NCI-H2081 treated with DMSO at 0.1 percent for 48 hours (cell line): Measurements from ENCODE around the gene POLN.
"Not testable (repeated sequence)": the region's sequence is repeated elsewhere in the genome, so short reads cannot be mapped to it uniquely, and the experiment has no call there.

Experiments
- DNase-seq: peaks from one replicate; lab custom pipeline; 2025; lab: John Stamatoyannopoulos, UW

Gene POLN

GRCh38 chr4:2163311-2163821, 78.6 kb downstream of the POLN start:
- no peak for DNase-seq

GRCh38 chr4:2161092-2161703, 80.7 kb downstream of the POLN start:
- not testable (repeated sequence) for DNase-seq

GRCh38 chr4:2159931-2160330, 82.0 kb downstream of the POLN start:
- no peak for DNase-seq

GRCh38 chr4:2155246-2155645, 86.7 kb downstream of the POLN start:
- DNase-seq: no peak

GRCh38 chr4:2154215-2154740, 87.6 kb downstream of the POLN start:
- no peak for DNase-seq

GRCh38 chr4:2151544-2151943, 90.4 kb downstream of the POLN start:
- DNase-seq: no peak

GRCh38 chr4:2150076-2150475, 91.8 kb downstream of the POLN start:
- DNase-seq: no peak

- no peak for DNase-seq
Observed at GRCh38 chr4:2142630-2143427, 99.1 kb downstream of the POLN start.

- no peak for DNase-seq
Observed at GRCh38 chr4:2141762-2142451, 100.0 kb downstream of the POLN start.

GRCh38 chr4:2141022-2141761, 100.7 kb downstream of the POLN start:
- DNase-seq: no peak

- no peak for DNase-seq
Observed at GRCh38 chr4:2138846-2139500, 102.9 kb downstream of the POLN start.

GRCh38 chr4:2136726-2137125, 105.2 kb downstream of the POLN start:
- no peak for DNase-seq

- no peak for DNase-seq
Observed at GRCh38 chr4:2135083-2135482, 106.8 kb downstream of the POLN start.

GRCh38 chr4:2132438-2132837, 109.5 kb downstream of the POLN start:
- no peak for DNase-seq

GRCh38 chr4:2127609-2128332, 114.2 kb downstream of the POLN start:
- DNase-seq: no peak

GRCh38 chr4:2126309-2127043, 115.4 kb downstream of the POLN start:
- DNase-seq: no peak

- no peak for DNase-seq
Observed at GRCh38 chr4:2125831-2126230, 116.1 kb downstream of the POLN start.

- no peak for DNase-seq
Observed at GRCh38 chr4:2125023-2125422, 116.9 kb downstream of the POLN start.

GRCh38 chr4:2116687-2117400, 125.1 kb downstream of the POLN start:
- DNase-seq: no peak
